Neuron (in vitro differentiated cells): ENCODE data around the gene MARS2.
A peak's percentile ranks its signal among the peaks of the same experiment; 100 is the strongest.

Experiments
- H2AFZ ChIP-seq: one replicate; pipeline ENCODE4 v1.6.1; 2013; ENCODE audit warnings: low read depth, mild to moderate bottlenecking, inconsistent platforms, low read length, moderate library complexity
- H3K27me3 ChIP-seq: one replicate; pipeline ENCODE4 v1.6.1; 2013; ENCODE audit warnings: low read length; ENCODE audit not compliant: insufficient read depth
- H3K36me3 ChIP-seq: one replicate; pipeline ENCODE4 v1.6.1; 2013; ENCODE audit warnings: low read length; ENCODE audit not compliant: insufficient read depth
- H3K4me1 ChIP-seq: one replicate; pipeline ENCODE4 v1.6.1; 2013; ENCODE audit warnings: low read length; ENCODE audit not compliant: insufficient read depth
- H3K4me3 ChIP-seq: 2 replicates; pipeline ENCODE4 v1.5.1; 2013; ENCODE audit warnings: mild to moderate bottlenecking, low read length, moderate library complexity
- H3K9me3 ChIP-seq: one replicate; pipeline ENCODE4 v1.6.1; 2013; ENCODE audit warnings: low read length

Gene MARS2

GRCh38 chr2:197705121-197705911 lies at the start of gene MARS2:
MARS2 (plus strand) TSS chr2:197705369; CDS start chr2:197705406, 37 bp downstream.
- Histone ChIP-seq H3K9me3 (no peaks in the 10 kb centered on the region), H3K4me1 (peaks cover 32% of the 10 kb centered on the region), H2AFZ (peak within 1 kb of the TSS; percentile 100), H3K36me3 (no peaks in the 10 kb centered on the region), H3K4me3 (peak within 1 kb of the TSS; percentile 99), H3K27me3 (no peaks in the 10 kb centered on the region)

GRCh38 chr2:197657562-197657961 lies 47.6 kb upstream of the MARS2 start:
- H3K4me1 ChIP-seq: no peaks in the 10 kb centered on the region
- no peak overlapping the region for H2AFZ ChIP-seq
- H3K9me3 ChIP-seq: no peaks in the 10 kb centered on the region
- H3K27me3 ChIP-seq: no peaks in the 10 kb centered on the region
- no peak overlapping the region for H3K4me3 ChIP-seq
- H3K36me3 ChIP-seq: no peaks in the 10 kb centered on the region

- Histone ChIP-seq H2AFZ (no peak overlapping the region), H3K36me3 (no peaks in the 10 kb centered on the region), H3K27me3 (no peaks in the 10 kb centered on the region), H3K9me3 (peaks cover 9% of the 10 kb centered on the region), H3K4me1 (no peaks in the 10 kb centered on the region), H3K4me3 (no peak overlapping the region)
Measured at GRCh38 chr2:197661626-197662025, 43.5 kb upstream of the MARS2 start.

- H3K4me3 ChIP-seq: no peak overlapping the region
- H3K27me3 ChIP-seq: no peaks in the 10 kb centered on the region
- H3K36me3 ChIP-seq: no peaks in the 10 kb centered on the region
- no peaks in the 10 kb centered on the region for H3K4me1 ChIP-seq
- peaks cover 10% of the 10 kb centered on the region for H3K9me3 ChIP-seq
- no peak overlapping the region for H2AFZ ChIP-seq
Measured at GRCh38 chr2:197666277-197666676, 38.9 kb upstream of the MARS2 start.

GRCh38 chr2:197668296-197668695 lies 36.9 kb upstream of the MARS2 start:
- no peaks in the 10 kb centered on the region for H3K36me3 ChIP-seq
- H2AFZ ChIP-seq: no peak overlapping the region
- H3K4me3 ChIP-seq: no peak overlapping the region
- no peaks in the 10 kb centered on the region for H3K27me3 ChIP-seq
- H3K9me3 ChIP-seq: peaks cover 10% of the 10 kb centered on the region
- H3K4me1 ChIP-seq: peaks cover 7% of the 10 kb centered on the region

GRCh38 chr2:197669077-197669476 lies 36.1 kb upstream of the MARS2 start:
- Histone ChIP-seq H3K36me3 (no peaks in the 10 kb centered on the region), H3K27me3 (no peaks in the 10 kb centered on the region), H3K9me3 (peaks cover 10% of the 10 kb centered on the region), H3K4me3 (no peak overlapping the region), H3K4me1 (peaks cover 13% of the 10 kb centered on the region), H2AFZ (no peak overlapping the region)

GRCh38 chr2:197672371-197672893 lies 32.7 kb upstream of the MARS2 start:
- Histone ChIP-seq H2AFZ (no peak overlapping the region), H3K9me3 (peaks cover under 1% of the 10 kb centered on the region), H3K27me3 (no peaks in the 10 kb centered on the region), H3K4me3 (no peak overlapping the region), H3K4me1 (peaks cover 29% of the 10 kb centered on the region), H3K36me3 (no peaks in the 10 kb centered on the region)

- Histone ChIP-seq H3K4me1 (peaks cover 34% of the 10 kb centered on the region), H3K36me3 (no peaks in the 10 kb centered on the region), H2AFZ (peak overlapping the region; percentile 9), H3K27me3 (no peaks in the 10 kb centered on the region), H3K9me3 (no peaks in the 10 kb centered on the region), H3K4me3 (peak overlapping the region; percentile 53)
Measured at GRCh38 chr2:197673106-197673505, 32.1 kb upstream of the MARS2 start.

- peak overlapping the region; percentile 9 for H2AFZ ChIP-seq
- H3K4me3 ChIP-seq: peak overlapping the region; percentile 53
- no peaks in the 10 kb centered on the region for H3K9me3 ChIP-seq
- no peaks in the 10 kb centered on the region for H3K36me3 ChIP-seq
- peaks cover 34% of the 10 kb centered on the region for H3K4me1 ChIP-seq
- H3K27me3 ChIP-seq: no peaks in the 10 kb centered on the region
Measured at GRCh38 chr2:197673606-197674005, 31.6 kb upstream of the MARS2 start.

GRCh38 chr2:197674060-197674459 lies 31.1 kb upstream of the MARS2 start:
- H3K9me3 ChIP-seq: no peaks in the 10 kb centered on the region
- H3K4me1 ChIP-seq: peaks cover 34% of the 10 kb centered on the region
- peak overlapping the region; percentile 53 for H3K4me3 ChIP-seq
- no peaks in the 10 kb centered on the region for H3K27me3 ChIP-seq
- no peaks in the 10 kb centered on the region for H3K36me3 ChIP-seq
- H2AFZ ChIP-seq: peak overlapping the region; percentile 9

GRCh38 chr2:197674591-197674990 lies 30.6 kb upstream of the MARS2 start:
- no peaks in the 10 kb centered on the region for H3K27me3 ChIP-seq
- peaks cover 34% of the 10 kb centered on the region for H3K4me1 ChIP-seq
- peak overlapping the region; percentile 53 for H3K4me3 ChIP-seq
- H2AFZ ChIP-seq: peak overlapping the region; percentile 49
- no peaks in the 10 kb centered on the region for H3K36me3 ChIP-seq
- no peaks in the 10 kb centered on the region for H3K9me3 ChIP-seq

- H3K4me3 ChIP-seq: peak within 1 kb of the TSS; percentile 53
- H3K36me3 ChIP-seq: no peaks in the 10 kb centered on the region
- H3K9me3 ChIP-seq: no peaks in the 10 kb centered on the region
Measured at GRCh38 chr2:197675246-197675645, 29.9 kb upstream of the MARS2 start, which contains the start of gene RFTN2. RFTN2 (minus strand) TSS chr2:197675587; CDS start chr2:197675458, 129 bp downstream.

GRCh38 chr2:197675711-197676188 lies 29.4 kb upstream of the MARS2 start:
- no peaks in the 10 kb centered on the region for H3K27me3 ChIP-seq
- H3K4me1 ChIP-seq: peaks cover 34% of the 10 kb centered on the region
- no peaks in the 10 kb centered on the region for H3K36me3 ChIP-seq
- H3K4me3 ChIP-seq: peak overlapping the region; percentile 53
- peak overlapping the region; percentile 49 for H2AFZ ChIP-seq
- no peaks in the 10 kb centered on the region for H3K9me3 ChIP-seq

More at GRCh38 chr2:197675246-197675645, 29.9 kb upstream of the MARS2 start, which contains the start of gene RFTN2:
- peaks cover 34% of the 10 kb centered on the region for H3K4me1 ChIP-seq
- peak within 1 kb of the TSS; percentile 49 for H2AFZ ChIP-seq
- H3K27me3 ChIP-seq: no peaks in the 10 kb centered on the region
